A549 (cell line): Measurements from ENCODE around the gene BORCS6. TPM values are rescaled to one million over a fixed set of nuclear protein-coding genes. Genes with fewer than 3 reads are reported as not detected.

ENCODE experiments used
- ATAC-seq, 2 experiments: fragments of 200-7000 bp in 1 of 2; fragments of >200 bp in 1 of 2; cut with Nextera tagmentation in 1 of 2; cut with Tn5 transposase in 1 of 2; 3 replicates each; pipeline versions ENCODE4 v1.8.0 to v1.9.1; 2018 to 2020; ENCODE audit warnings: mild to moderate bottlenecking in 1 of 2, moderate library complexity in 1 of 2
- CTCF ChIA-PET: fragments of 300-600 bp; sonication (Branson Sonifier 250); formaldehyde crosslinking; extraction: SDS; loops from one replicate; lab custom pipeline; 2021; ENCODE audit warnings: antibody characterized with exemption, inconsistent platforms; lab: Yijun Ruan, JAX
- POLR2A ChIA-PET: fragments of 350-600 bp; formaldehyde crosslinking; extraction: SDS; loops from one replicate; lab custom pipeline; 2021; ENCODE audit warnings: antibody characterized with exemption, inconsistent platforms; lab: Yijun Ruan, JAX
- DNase-seq, 2 experiments: peaks; one replicate each; pipeline versions ENCODE4 v3.0.0 to v3.0.0-alpha.2; 2011 to 2016; ENCODE audit warnings: low read depth in 1 of 2, low spot score in 1 of 2
- FAIRE-seq: peaks from 2 replicates; lab custom pipeline; 2011; peaks lifted over from hg19 to GRCh38; lab: Jason Lieb, UNC
- H3K27ac ChIP-seq, 2 experiments: fragments of >200 bp; sonication (Bioruptor Twin); formaldehyde crosslinking; 3 replicates each; pipeline ENCODE4 v1.5.1; 2016 to 2017
- H3K4me1 ChIP-seq: fragments of >200 bp; sonication (Bioruptor Twin); formaldehyde crosslinking; 3 replicates; pipeline ENCODE4 v1.6.1; 2016
- H3K4me2 ChIP-seq: fragments of >200 bp; sonication (Bioruptor Twin); formaldehyde crosslinking; 3 replicates; pipeline ENCODE4 v1.6.1; 2016
- H3K4me3 ChIP-seq: fragments of >200 bp; sonication (Bioruptor Twin); formaldehyde crosslinking; 3 replicates; pipeline ENCODE4 v1.5.1; 2016
- H3K9me3 ChIP-seq: fragments of >200 bp; sonication (Bioruptor Twin); formaldehyde crosslinking; 3 replicates; pipeline ENCODE4 v1.6.1; 2016
- ATOH8 ChIP-seq: fragments of 250-450 bp; sonication (Bioruptor Pico); IDR thresholded peaks from 2 replicates; pipeline ENCODE4 v1.5.0; 2020; ENCODE audit warnings: low read depth, mild to moderate bottlenecking, moderate library complexity
- CBX8 ChIP-seq: fragments of 200-600 bp; sonication (generic); IDR thresholded peaks from 2 replicates; pipeline ENCODE4 v1.6.1; 2016
- CEBPB ChIP-seq, 2 experiments: fragments of >200 bp in 1 of 2; sonication (Bioruptor Twin) in 1 of 2; formaldehyde crosslinking in 1 of 2; IDR thresholded peaks; 2 replicates each; pipeline ENCODE4 v1.6.1; 2012 to 2016
- CHD2 ChIP-seq: fragments of 150-350 bp; IDR thresholded peaks from 2 replicates; pipeline ENCODE4 v1.6.1; 2014; ENCODE audit warnings: low read length; ENCODE audit not compliant: partially characterized antibody
- EHF ChIP-seq: fragments of 250-450 bp; sonication (Bioruptor Pico); IDR thresholded peaks from 2 replicates; pipeline ENCODE4 v1.5.0; 2020; ENCODE audit warnings: mild to moderate bottlenecking
- FOSB ChIP-seq: fragments of 250-450 bp; sonication (Bioruptor Pico); IDR thresholded peaks from 2 replicates; pipeline ENCODE4 v1.5.0; 2020; ENCODE audit warnings: mild to moderate bottlenecking, moderate library complexity
- HMGXB4 ChIP-seq: fragments of 250-450 bp; sonication (Bioruptor Pico); IDR thresholded peaks from 2 replicates; pipeline ENCODE4 v1.5.0; 2021; ENCODE audit warnings: mild to moderate bottlenecking, moderate library complexity, borderline replicate concordance
- HOXA7 ChIP-seq: fragments of 250-450 bp; sonication (Bioruptor Pico); IDR thresholded peaks from 2 replicates; pipeline ENCODE4 v1.5.0; 2020; ENCODE audit warnings: mild to moderate bottlenecking, moderate library complexity
- JUN ChIP-seq, 2 experiments: fragments of >200 bp; sonication (Bioruptor Twin); formaldehyde crosslinking; IDR thresholded peaks; 2 replicates in 1 of 2; 3 replicates in 1 of 2; pipeline ENCODE4 v1.6.1; 2016 to 2017
- JUNB ChIP-seq: fragments of >200 bp; sonication (Bioruptor Twin); formaldehyde crosslinking; IDR thresholded peaks from 2 replicates; pipeline ENCODE4 v1.6.1; 2016
- MAX ChIP-seq: IDR thresholded peaks from 2 replicates; pipeline ENCODE4 v1.6.1; 2012
- PBX3 ChIP-seq: IDR thresholded peaks from 2 replicates; pipeline ENCODE4 v1.6.1; 2012
- PHF8 ChIP-seq: fragments of 200-600 bp; sonication (generic); IDR thresholded peaks from 2 replicates; pipeline ENCODE4 v1.6.1; 2016; ENCODE audit warnings: low read depth, mild to moderate bottlenecking, antibody characterized with exemption, moderate library complexity, borderline replicate concordance
- POLR2AphosphoS2 ChIP-seq: conservative IDR thresholded peaks from 2 replicates; pipeline ENCODE4 v1.6.1; 2012; ENCODE audit warnings: low read length, improper control_type of control experiment, inconsistent platforms
- REST ChIP-seq: fragments of 200-600 bp; sonication (generic); IDR thresholded peaks from 2 replicates; pipeline ENCODE4 v1.6.1; 2016; ENCODE audit warnings: antibody characterized with exemption, mild to moderate bottlenecking, moderate library complexity
- TP53 ChIP-seq: fragments of 250-450 bp; sonication (Bioruptor Pico); IDR thresholded peaks from 2 replicates; pipeline ENCODE4 v1.5.0; 2021; ENCODE audit warnings: mild to moderate bottlenecking, moderate library complexity
- ZFP36 ChIP-seq: fragments of 450-650 bp; IDR thresholded peaks from 2 replicates; pipeline ENCODE4 v1.6.1; 2014; ENCODE audit warnings: borderline replicate concordance; ENCODE audit not compliant: partially characterized antibody
- ZNF302 ChIP-seq: fragments of 250-450 bp; sonication (Bioruptor Pico); IDR thresholded peaks from 2 replicates; pipeline ENCODE4 v1.9.0; 2021; ENCODE audit warnings: inconsistent platforms, mild to moderate bottlenecking, moderate library complexity
- WGBS: methylation state at CpG from one replicate; pipeline ENCODE4 v1.1.6; 2017; ENCODE audit errors: missing lambda C conversion rate; 5-methylcytosine and 5-hydroxymethylcytosine counted together
- polyA plus RNA-seq, 4 experiments: library from polyadenylated mRNA; depleted of rRNA in 3 of 4; stranded (reverse); fragments of >200 nt; fragmentation: RNase III in 1 of 4; extraction: RNeasy Plus Mini Kit Qiagen cat#74134 plus additional on column Dnase treatment in 1 of 4; gene quantifications; 2 replicates in 3 of 4; 3 replicates in 1 of 4; pipeline ENCODE4 v1.2.3, GENCODE V29; 2011 to 2017
- TF ChIP-seq, protein P1 (sequence below): IDR thresholded peaks from 2 replicates; pipeline ENCODE4 v1.6.1; 2012; ENCODE audit warnings: low read depth, borderline replicate concordance
- TF ChIP-seq, protein P2 (sequence below): fragments of >200 bp; sonication (Bioruptor Twin); formaldehyde crosslinking; IDR thresholded peaks from 3 replicates; pipeline ENCODE4 v1.5.1; 2016

BORCS6 gene
- polyA plus RNA-seq, 2 of the 4 experiments (the other 2 are of a cell fraction): 3.0 to 6.6 TPM

DNA sequence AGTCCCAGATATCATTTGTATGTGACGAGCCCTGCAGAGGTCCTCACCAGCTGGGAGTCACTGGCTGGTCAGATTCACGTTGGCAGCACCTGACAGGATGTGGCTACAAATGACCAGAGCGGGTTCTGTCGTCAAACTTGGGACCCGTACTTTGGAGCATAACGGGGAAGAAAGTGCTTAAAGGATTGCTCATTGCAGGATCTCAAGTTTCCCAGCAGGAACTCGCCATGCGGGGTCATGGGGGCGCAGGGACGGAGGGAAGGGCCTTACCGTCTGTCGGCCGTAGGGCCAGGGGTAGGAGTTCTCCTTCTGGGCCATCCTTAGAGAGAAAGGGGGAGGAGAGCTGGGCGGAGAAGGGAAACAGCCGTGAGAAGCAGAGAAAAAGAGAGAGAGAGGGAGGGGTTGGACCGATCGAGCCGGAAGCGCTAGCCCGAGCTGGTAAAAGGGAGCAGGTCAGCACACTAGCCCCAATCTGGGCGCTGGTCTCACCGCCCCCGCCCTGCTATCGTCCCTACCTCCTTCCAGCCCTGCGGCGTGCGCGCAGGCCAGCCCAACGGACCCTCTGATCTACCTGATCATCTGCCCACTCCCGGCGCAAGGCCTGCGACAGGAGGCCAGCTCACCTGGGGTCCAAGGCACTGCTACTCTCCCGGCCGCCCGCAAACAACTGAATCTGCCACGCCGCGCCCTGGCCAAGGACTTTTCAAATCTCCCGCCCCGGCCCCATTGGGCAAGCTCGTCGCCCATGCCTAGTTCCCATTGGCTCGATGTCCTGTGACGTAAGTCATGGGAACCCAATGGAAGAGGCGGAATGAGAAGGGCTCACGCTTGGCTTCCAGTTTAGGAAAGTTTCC, 20.2 kb upstream of the BORCS6 start, which contains the start of gene AURKB (continued):
- TF ChIP-seq REST (no peak), MAX (peak; percentile 98), TP53 (CRISPR knock-in tag) (peak; percentile 8; the same call in 1 of the 2 replicates), JUN (IDR thresholded peaks at IDR 0.05) (peak in 1 of 2 experiments; percentile 94; a peak in 3 of 5 replicates), JUNB (no peak), CEBPB (IDR thresholded peaks at IDR 0.05) (peak; percentile 24 to 73; a peak in 3 of 4 replicates), HMGXB4 (CRISPR knock-in tag) (peak; percentile 70; the same call in 1 of the 2 replicates), PHF8 (peak; percentile 47; the same call in 1 of the 2 replicates), EHF (CRISPR knock-in tag) (no peak)
- TF ChIP-seq, protein P1, sequence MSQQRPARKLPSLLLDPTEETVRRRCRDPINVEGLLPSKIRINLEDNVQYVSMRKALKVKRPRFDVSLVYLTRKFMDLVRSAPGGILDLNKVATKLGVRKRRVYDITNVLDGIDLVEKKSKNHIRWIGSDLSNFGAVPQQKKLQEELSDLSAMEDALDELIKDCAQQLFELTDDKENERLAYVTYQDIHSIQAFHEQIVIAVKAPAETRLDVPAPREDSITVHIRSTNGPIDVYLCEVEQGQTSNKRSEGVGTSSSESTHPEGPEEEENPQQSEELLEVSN: peak; percentile 98

- TF ChIP-seq CBX8 (no peak), CHD2 (no peak), FOSB (CRISPR knock-in tag) (no peak), JUNB (no peak)
- ChIA-PET POLR2A (no interaction called here), CTCF (interaction anchor here (0.7 to 17.8 kb wide), 8 partner anchors 8 to 94 kb away, joined by 3 to 164 read pairs (median 4); partner anchors contain the start of genes BORCS6 and HES7)
- 94% methylated on average over 11 of the region's 12 CpGs for WGBS
- DNase-seq (no peak), FAIRE-seq (no peak), ATAC-seq (no peak)
- H3K27ac ChIP-seq: no peak overlapping the region
- H3K4me1 ChIP-seq: peaks cover 19% of the 10 kb centered on the region
- H3K4me2 ChIP-seq: no peak overlapping the region
- no peak overlapping the region for H3K4me3 ChIP-seq
- no peaks in the 10 kb centered on the region for H3K9me3 ChIP-seq
Measured at GRCh38 chr17:8206536-8206935, 16.6 kb upstream of the BORCS6 start.

DNA sequence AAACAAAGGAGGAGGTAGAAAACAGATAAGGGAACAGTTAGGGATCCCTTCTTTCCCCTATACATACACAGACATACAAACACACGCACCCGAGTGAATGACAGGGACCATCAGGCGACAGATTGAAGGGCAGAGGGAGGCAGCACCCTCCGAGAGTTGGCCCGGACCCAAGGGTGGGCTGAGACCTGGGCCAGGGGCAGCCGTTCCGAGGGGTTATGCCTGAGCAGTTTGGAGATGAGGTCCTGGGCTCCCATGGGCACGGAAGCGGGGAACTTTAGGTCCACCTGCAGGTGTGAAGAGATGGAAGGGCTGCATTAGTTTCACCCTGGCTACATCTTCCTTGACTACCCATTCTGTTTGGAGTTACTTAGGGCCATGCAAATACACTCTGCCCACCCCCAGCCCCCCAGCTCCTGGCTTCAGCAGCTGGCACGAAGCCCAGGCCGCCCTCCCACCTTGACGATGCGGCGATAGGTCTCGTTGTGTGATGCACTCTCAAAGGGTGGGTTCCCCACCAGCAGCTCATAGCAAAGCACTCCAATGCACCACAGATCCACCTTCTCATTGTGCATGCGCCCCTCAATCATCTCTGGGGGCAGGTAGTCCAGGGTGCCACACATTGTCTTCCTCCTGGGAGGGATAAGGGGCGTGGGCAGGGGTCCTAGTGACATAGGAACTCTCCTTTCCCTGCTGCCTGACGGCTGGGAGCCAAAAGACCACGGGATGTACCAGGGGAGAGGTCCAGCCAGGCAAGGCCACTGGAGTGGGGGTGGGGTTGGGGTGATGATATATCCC, 15.0 kb upstream of the BORCS6 start:
- H3K27ac ChIP-seq: no peak overlapping the region
- H3K9me3 ChIP-seq: no peaks in the 10 kb centered on the region
- DNase-seq: no peak
- 88% methylated on average over 18 of the region's 19 CpGs for WGBS
- no peak for ATAC-seq
- no peak overlapping the region for H3K4me3 ChIP-seq
- ChIA-PET POLR2A (interaction anchor here (1.4 kb wide), 1 partner anchor 32 kb away, joined by 4 read pairs; no protein-coding TSS in a partner anchor), CTCF (interaction anchor here (0.9 to 17.8 kb wide), 2 partner anchors 8 to 15 kb away, joined by 4 to 164 read pairs; partner anchors contain the start of gene BORCS6)
- no peak overlapping the region for H3K4me2 ChIP-seq
- H3K4me1 ChIP-seq: peaks cover 12% of the 10 kb centered on the region
- FAIRE-seq: no peak
- TF ChIP-seq JUN (IDR thresholded peaks at IDR 0.05) (peak in 1 of 2 experiments; percentile 17; a peak in 2 of 5 replicates), ATOH8 (CRISPR knock-in tag) (no peak), ZNF302 (CRISPR knock-in tag) (no peak), POLR2AphosphoS2 (peak; percentile 68; the same call in 1 of the 2 replicates), JUNB (no peak), HOXA7 (CRISPR knock-in tag) (peak; percentile 76; the same call in 1 of the 2 replicates), ZFP36 (no peak), PBX3 (0 out of 2 replicates have a peak, but pooled peaks have one; percentile 26)
- TF ChIP-seq, protein P2, sequence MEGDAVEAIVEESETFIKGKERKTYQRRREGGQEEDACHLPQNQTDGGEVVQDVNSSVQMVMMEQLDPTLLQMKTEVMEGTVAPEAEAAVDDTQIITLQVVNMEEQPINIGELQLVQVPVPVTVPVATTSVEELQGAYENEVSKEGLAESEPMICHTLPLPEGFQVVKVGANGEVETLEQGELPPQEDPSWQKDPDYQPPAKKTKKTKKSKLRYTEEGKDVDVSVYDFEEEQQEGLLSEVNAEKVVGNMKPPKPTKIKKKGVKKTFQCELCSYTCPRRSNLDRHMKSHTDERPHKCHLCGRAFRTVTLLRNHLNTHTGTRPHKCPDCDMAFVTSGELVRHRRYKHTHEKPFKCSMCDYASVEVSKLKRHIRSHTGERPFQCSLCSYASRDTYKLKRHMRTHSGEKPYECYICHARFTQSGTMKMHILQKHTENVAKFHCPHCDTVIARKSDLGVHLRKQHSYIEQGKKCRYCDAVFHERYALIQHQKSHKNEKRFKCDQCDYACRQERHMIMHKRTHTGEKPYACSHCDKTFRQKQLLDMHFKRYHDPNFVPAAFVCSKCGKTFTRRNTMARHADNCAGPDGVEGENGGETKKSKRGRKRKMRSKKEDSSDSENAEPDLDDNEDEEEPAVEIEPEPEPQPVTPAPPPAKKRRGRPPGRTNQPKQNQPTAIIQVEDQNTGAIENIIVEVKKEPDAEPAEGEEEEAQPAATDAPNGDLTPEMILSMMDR: no peak
